GM19193 (cell line): ENCODE data around the gene OR2V2.
"Not testable (repeated sequence)": the region's sequence is repeated elsewhere in the genome, so short reads cannot be mapped to it uniquely, and the experiment has no call there.

Source experiments
- POLR2A ChIP-seq: IDR thresholded peaks from 4 replicates; pipeline ENCODE4 v1.6.1; 2011; ENCODE audit not compliant: insufficient read depth, insufficient read length; ENCODE audit errors: extremely low read depth

OR2V2 gene

DNA sequence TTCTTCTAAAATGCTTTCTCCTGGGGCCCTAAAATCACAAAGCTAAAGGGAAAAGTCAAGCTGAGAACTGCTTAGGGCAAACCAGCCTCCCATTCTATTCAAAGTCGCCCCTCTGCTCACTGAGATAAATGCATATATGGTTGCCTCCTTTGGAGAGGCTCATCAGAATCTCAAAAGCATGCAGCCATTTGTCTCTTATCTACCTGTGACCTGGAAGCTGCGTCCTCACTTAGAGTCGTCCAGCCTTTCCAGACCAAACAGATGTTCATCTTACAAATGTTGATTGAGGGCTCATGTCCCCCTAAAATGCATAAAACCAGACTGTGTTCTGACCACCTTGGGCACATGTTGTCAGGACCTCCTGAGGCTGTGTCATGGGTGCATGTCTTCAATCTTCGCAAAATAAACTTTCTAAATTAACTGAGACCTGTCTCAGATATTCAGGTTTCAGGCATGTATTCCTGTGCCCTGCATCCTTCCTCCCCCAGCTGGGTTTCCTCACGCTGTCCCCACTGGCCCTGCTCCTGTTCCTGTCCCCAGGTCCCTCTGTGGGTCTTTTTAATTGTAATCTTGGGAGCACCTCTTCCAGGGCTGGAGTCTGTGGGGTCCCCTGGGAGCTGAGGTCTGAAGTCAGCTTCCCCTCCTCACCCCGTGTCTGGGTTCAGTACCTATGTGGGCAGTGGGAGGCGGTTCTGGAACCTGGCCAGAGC lies at the start of gene OR2V2:
TSS of gene OR2V2 (plus strand) at position 660 of the 710 bp plus-strand sequence. CDS start 7,357 bp downstream, outside the sequence.
- not testable (repeated sequence) for TF ChIP-seq POLR2A

- TF ChIP-seq POLR2A: no peak
Measured at GRCh38 chr5:181098762-181099601, 48.4 kb upstream of the OR2V2 start.

- TF ChIP-seq POLR2A: no peak
Measured at GRCh38 chr5:181099602-181100086, 47.7 kb upstream of the OR2V2 start.

- no peak for TF ChIP-seq POLR2A
Measured at GRCh38 chr5:181100121-181100875, 47.1 kb upstream of the OR2V2 start.

DNA sequence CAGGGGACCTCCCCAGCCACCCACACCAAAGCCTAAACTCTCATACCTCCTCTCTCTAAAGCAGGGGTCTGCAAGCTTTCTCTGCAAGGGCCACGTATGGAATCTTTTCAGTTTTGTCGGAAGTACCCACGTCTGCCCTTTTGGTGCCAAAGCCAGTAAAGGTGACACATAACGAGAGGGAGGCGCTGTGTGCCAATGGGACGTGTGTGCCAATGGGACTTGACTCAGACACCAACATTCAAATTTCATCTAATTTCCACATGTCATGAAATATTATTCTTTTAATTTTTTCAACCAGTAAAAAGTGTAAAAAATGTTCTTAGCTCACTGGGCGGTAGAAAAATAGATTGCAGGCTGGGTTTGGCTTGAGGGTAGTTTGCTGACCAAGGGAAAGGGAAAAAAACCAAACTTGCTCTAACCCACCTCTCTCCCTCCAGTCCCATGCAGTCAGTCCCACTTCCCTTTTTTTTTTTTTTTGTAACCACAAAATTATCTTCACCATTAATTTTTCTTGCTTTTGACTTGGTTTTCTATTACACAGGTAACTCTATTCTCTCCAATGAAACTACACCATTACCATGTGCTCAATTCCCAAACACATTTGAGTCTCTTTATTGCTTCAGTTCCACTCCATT lies 41.9 kb upstream of the OR2V2 start:
- no peak for TF ChIP-seq POLR2A

GRCh38 chr5:181107699-181108098 lies 39.7 kb upstream of the OR2V2 start:
- TF ChIP-seq POLR2A: no peak

DNA sequence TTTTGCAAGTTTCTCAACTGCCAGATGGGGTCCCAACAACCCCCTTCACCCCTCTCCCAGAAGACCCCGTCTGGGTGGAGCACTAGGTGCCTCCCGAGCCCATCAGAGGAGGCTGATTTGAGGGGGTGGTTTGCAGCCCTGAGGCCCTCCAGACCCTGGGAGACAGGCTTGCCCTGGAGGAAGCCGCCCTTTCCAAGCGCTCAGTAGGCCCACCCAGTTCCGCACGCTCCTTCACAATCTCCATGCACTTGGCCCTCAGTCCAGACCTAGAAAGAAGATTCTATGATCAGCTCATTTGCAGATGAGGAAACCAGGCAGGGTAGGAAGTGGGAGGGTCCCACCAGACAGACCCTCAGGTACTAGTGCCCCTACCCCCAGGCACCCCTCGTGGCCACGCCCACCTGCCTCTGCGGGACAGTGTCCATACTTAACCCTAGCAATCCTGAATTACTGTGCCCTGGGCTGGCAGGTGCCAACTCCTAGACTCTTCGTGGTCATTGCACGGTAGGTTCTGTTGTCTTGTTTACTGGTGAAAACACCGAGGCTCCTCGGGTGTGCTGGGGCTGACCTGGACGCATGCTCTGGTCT lies 38.7 kb upstream of the OR2V2 start:
- no peak for TF ChIP-seq POLR2A

DNA sequence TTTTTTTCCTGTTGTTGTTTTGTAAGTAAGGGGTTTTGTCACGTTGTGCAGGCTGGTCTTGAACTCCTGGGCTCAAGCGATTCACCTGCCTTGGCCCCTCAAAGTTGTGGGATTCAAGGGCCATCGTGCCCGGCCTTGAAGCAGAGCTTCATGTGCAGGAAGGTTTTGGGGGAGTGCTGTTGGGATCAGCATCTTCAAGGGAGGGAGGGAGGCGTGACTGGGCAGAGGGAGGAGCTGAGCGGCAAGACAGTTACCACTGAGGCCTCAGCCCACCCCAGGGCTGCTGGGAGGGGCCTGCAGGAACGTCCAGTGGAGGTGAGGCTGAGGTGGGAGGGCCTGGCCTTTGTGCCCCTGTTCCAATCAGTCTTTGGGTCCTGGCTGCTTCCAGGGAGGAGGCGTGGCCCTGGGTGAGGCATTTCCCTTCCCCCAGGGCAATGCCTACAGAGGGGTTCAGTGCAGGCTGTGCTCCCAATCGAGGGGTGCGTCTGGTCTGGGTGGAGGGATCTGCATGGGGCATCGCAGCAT lies 37.8 kb upstream of the OR2V2 start:
- no peak for TF ChIP-seq POLR2A

GRCh38 chr5:181111010-181111409 lies 36.4 kb upstream of the OR2V2 start:
- TF ChIP-seq POLR2A: no peak

DNA sequence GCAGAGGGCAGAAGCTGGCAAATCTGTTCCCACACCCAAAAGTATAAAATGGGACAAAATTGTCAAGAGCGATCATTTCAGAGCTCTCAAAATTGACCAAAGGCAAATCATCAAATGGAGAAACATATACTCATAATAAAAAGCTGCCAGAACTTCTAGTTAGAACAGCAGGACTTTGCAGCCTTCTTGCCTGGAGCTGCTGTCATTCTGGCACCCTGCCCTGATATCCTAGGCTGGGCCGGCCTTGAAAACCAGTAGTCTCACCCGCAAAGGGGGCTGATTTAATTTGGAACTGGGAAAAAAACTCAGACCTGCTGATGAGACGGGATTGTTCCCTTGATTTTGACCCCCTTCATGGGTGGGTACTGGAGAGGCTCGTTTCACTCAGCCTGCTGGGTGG lies 34.9 kb upstream of the OR2V2 start:
- no peak for TF ChIP-seq POLR2A

GRCh38 chr5:181114284-181114843 lies 33.0 kb upstream of the OR2V2 start:
- no peak for TF ChIP-seq POLR2A

DNA sequence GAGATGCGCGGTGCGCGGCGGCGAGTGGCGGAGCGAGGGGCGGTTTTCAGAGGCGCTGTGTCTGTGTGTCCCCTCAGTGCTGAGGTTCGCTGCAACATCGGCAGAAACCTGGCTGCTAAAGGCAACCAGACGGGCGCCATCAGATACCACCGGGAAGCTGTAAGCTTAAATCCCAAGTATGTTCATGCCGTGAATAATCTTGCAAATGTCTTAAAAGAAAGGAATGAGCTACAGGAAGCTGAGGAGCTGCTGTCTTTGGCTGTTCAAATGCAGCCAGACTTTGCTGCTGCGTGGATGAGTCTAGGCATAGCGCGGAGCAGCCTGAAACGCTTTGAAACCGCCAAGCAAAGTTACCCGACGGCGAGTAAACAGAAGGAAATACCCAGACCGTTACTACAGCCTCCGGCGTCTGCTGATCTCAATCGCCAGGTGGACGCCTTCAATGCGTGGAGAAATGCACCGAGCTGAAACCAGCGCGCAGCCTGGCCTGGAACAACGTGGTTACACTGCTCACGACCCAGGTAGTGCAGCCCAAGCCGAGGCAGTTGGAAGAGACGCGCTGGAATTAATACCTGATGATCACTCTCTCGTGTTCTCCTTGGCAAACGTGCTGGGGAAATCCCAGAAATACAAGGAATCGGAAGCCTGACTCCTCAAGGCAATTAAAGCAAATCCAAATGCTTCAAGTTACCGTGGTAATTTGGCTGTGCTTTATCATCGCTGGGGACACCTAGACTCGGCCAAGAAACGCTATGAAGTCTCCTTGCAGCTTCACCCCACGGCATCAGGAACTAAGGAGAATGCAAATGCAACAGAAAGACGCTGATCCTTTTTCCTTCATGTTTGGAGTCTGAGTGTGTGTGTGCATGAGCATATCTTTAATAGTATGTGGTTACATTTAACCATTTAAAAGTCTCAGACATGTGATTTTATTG lies 32.3 kb upstream of the OR2V2 start:
- no peak for TF ChIP-seq POLR2A

DNA sequence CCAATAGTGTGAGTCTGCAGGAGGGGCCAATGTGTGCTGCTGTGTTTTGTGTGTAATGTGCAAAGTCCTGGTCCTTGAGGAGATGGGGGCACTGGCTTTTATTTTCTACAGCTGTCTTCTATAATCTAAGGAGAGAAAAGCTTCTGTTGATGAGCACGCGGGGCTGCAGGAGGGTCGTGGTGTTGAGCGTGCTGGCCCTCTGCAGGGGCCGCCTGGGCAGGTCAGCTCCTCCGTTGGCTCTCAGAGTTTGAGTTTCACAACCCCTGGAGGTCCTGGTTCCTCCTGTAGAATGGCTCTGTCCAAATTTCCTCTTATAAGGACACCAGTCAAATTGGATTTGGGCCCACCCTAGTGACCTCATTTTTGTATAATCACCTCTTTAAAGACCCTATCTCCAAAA lies 29.0 kb upstream of the OR2V2 start:
- no peak for TF ChIP-seq POLR2A

DNA sequence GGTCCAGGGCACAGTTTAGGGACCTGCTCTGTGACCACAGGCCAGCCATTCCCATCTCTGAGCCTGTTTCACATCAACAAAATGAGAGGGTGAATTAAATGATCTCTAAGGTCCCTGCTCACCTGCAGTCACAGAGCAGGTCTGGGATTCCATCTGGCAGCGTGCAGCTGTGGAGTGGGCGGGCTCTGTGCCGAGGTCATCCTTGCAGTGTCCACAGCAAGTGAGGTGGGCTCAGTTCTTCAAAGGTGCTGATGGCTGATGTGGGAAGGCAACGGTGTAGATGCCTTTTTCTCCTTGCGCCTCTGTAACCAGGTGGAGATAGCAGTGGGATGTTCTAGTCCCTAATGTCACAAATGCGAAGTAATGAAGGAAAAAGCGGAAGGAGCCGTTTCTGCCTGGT lies 28.3 kb upstream of the OR2V2 start:
- no peak for TF ChIP-seq POLR2A
